ENCODE data around the gene IP6K1.

IP6K1 gene

DNA sequence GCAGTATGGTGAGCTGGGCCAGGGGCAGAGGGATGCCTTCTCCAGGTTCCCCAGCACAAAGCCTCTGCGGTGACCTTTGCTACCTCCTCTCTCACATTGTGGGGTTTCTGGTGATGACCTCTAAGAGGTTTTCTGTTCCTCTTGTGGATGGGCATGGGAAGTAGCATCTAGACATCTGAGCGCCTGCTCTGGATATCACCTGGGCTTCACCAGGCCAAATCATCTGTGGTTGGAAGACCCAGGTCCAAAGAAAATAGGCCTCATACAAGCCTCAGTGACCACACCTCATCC lies 105.2 kb downstream of the IP6K1 start:
- no peak for DNase-seq (ENCODE audit: low read depth)
- TF ChIP-seq, protein P1, sequence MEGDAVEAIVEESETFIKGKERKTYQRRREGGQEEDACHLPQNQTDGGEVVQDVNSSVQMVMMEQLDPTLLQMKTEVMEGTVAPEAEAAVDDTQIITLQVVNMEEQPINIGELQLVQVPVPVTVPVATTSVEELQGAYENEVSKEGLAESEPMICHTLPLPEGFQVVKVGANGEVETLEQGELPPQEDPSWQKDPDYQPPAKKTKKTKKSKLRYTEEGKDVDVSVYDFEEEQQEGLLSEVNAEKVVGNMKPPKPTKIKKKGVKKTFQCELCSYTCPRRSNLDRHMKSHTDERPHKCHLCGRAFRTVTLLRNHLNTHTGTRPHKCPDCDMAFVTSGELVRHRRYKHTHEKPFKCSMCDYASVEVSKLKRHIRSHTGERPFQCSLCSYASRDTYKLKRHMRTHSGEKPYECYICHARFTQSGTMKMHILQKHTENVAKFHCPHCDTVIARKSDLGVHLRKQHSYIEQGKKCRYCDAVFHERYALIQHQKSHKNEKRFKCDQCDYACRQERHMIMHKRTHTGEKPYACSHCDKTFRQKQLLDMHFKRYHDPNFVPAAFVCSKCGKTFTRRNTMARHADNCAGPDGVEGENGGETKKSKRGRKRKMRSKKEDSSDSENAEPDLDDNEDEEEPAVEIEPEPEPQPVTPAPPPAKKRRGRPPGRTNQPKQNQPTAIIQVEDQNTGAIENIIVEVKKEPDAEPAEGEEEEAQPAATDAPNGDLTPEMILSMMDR (conservative IDR thresholded peaks at IDR 0.05; ENCODE audit: low read depth, low read length): no peak
- no peak overlapping the region for H3K4me3 ChIP-seq (ENCODE audit: low read depth, low read length)

DNA sequence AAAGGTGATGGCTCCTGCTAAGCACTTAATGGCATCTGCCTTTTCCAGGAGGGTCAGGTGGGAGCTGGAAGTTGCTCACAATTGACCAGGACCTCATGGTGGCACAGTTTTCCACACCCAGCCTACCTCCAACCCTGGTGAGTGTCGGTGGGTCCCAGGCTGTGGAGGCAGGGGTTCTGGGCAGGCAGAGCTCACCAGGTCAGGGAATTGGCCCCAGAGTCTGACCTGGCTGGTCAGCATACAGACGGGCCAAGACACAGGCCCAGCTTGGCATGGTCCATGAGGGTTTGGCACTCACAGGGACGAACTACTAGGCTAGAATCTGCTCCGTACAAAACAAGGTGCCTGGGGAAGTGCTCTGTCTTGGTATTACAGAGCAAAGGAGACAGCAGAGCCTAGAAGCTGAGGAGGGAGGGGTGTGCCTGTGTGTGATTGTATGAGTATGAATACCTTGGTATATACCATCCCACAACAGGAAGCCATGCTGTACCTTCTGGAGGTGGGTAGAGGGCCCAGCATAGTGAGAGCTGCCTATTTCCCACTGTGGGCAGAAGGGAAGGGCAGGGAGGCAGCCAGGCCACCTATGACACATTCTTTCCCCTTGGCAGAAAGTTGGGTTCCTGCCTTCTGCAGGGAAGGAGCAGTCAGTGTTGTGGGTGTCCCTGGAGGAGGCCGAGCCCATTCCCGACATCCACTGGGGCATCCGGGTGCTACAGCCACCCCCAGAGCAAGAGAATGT lies 105.7 kb downstream of the IP6K1 start:
- DNase-seq (ENCODE audit: low read depth): no peak
- H3K4me3 ChIP-seq (ENCODE audit: low read depth, low read length): no peak overlapping the region
- TF ChIP-seq, protein P1 (conservative IDR thresholded peaks at IDR 0.05; ENCODE audit: low read depth, low read length): no peak

DNA sequence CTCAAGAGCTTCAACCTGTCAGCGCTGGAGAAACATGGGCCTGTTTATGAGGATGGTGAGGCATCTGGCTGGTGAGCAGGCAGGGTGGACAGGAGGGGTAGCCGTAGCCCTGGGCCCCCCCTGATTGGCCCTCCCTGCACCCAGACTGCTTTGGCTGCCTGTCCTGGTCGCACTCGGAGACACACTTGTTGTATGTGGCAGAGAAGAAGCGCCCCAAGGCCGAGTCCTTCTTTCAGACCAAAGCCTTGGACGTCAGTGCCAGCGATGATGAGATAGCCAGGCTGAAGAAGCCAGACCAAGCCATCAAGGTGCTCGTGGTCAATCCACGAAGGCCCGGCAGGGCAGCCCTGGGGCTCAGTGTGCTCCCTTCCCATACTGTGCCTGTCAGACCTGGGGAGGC lies 110.4 kb downstream of the IP6K1 start:
- no peak overlapping the region for H3K4me3 ChIP-seq (ENCODE audit: low read depth, low read length)
- TF ChIP-seq, protein P1 (conservative IDR thresholded peaks at IDR 0.05; ENCODE audit: low read depth, low read length): no peak

GRCh38 chr3:49674497-49674983 lies 111.8 kb downstream of the IP6K1 start:
- TF ChIP-seq, protein P1 (conservative IDR thresholded peaks at IDR 0.05; ENCODE audit: low read depth, low read length): no peak
- peak overlapping the region; percentile 91 for H3K4me3 ChIP-seq (ENCODE audit: low read depth, low read length)
- DNase-seq (ENCODE audit: low read depth): no peak

More for the DNA sequence above, 110.4 kb downstream of the IP6K1 start:
- no peak for DNase-seq (ENCODE audit: low read depth)
